ENCODE data around the gene RPL10.
"Not testable (repeated sequence)": the region's sequence is repeated elsewhere in the genome, so short reads cannot be mapped to it uniquely, and the experiment has no call there.

GRCh38 chrX:154400369-154400817, 2.2 kb downstream of the RPL10 start:
- not testable (repeated sequence) for TF ChIP-seq EZH2 (IDR thresholded peaks at IDR 0.05; ENCODE audit: borderline replicate concordance, low read depth, low read length, poor library complexity, severe bottlenecking); CTCF (conservative IDR thresholded peaks at IDR 0.05; ENCODE audit: low read depth, low read length)

Data from A673 (cell line).